Iris pigment epithelial cell (primary cell): ENCODE results near the gene ACAT1.
A peak's percentile ranks its signal among the peaks of the same experiment; 100 is the strongest.
"Not testable (repeated sequence)": the region's sequence is repeated elsewhere in the genome, so short reads cannot be mapped to it uniquely, and the experiment has no call there.

Source experiments
- DNase-seq: peaks from one replicate; pipeline ENCODE4 v3.0.0-alpha.2; 2011; ENCODE audit warnings: low read depth

The ACAT1 gene

DNA sequence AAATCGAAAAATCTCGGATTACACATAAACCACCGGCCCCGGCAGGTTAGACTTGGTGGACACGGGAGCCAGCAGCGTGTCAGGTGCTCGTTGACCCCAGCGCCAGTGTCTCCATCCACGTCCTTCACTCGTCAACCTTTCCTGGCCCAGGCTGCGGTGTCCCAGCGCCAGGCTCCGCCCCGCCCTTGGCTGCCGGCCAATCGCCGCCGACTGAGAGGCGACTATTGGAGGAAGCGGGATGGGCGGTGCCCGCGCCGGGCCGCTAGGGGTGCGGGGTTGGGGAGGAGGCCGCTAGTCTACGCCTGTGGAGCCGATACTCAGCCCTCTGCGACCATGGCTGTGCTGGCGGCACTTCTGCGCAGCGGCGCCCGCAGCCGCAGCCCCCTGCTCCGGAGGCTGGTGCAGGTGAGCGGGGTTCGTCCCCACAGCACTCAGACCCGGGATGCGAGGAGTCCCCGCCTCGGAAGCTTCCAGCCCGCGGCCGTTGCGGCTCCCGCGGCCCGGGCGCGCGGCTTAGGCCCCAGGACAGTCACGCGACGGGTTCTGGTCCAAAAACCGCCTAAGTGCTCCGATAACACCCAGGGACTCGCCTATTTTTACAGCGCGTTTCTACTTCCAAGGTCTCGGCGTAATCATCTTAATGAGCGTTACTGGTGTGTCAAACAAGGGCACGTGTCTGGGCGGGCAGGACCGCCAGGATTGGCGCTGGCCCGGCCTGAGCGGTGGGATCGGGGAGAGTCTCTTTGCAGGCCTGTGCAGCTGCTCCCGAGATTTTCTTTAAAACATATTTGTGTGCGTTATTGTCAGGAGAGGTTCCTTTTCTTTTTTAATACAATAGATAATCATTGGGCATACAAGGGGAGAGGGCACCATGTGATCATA lies at the start of gene ACAT1:
ACAT1 (plus strand) TSS at position 294 of the 882 bp plus-strand sequence; CDS start at position 334, 40 bp downstream.
- peak; percentile 88 for DNase-seq

DNA sequence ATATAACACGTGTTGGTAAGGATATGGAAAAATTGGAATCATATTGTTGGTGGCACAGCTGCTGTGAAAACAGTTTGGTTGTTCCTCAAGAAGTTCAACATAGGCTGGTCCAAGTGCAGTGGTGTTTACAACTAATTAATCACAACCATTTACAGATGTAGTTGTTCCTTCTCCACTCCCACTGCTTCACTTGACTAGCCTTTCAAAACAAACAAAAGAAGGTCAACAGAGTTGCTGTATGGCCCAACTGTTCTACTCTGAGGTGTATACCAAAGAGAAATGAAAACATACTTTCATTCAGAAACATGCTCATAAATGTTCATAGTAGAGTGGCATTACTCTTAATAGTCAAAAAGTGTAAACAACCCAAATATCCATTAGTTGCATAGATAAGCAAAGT lies 36.6 kb upstream of the ACAT1 start:
- no peak for DNase-seq

DNA sequence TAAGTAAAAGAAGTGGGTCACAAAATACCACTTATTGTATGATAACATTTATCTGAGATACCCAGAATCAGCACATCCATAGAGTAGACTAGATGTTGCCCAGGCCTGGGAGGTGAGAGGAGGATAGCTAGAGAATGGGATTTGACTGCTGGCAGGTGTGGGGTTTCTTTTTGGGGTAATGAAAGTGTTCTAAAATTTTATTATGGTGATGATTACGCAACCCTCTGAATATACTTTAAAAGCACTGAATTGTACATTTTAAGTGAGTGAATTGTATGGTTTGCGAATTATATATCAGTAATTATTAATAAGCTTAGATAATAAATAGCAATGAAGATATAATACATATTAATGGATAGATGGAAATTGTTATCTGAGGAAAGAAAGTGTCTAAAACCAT lies 35.7 kb upstream of the ACAT1 start:
- no peak for DNase-seq

- DNase-seq: no peak
Measured at GRCh38 chr11:108092134-108092533, 29.2 kb upstream of the ACAT1 start.

- peak; percentile 78 for DNase-seq
Measured at GRCh38 chr11:108093128-108093904, 28.1 kb upstream of the ACAT1 start.

- no peak for DNase-seq
Measured at GRCh38 chr11:108097179-108097578, 24.2 kb upstream of the ACAT1 start.

DNA sequence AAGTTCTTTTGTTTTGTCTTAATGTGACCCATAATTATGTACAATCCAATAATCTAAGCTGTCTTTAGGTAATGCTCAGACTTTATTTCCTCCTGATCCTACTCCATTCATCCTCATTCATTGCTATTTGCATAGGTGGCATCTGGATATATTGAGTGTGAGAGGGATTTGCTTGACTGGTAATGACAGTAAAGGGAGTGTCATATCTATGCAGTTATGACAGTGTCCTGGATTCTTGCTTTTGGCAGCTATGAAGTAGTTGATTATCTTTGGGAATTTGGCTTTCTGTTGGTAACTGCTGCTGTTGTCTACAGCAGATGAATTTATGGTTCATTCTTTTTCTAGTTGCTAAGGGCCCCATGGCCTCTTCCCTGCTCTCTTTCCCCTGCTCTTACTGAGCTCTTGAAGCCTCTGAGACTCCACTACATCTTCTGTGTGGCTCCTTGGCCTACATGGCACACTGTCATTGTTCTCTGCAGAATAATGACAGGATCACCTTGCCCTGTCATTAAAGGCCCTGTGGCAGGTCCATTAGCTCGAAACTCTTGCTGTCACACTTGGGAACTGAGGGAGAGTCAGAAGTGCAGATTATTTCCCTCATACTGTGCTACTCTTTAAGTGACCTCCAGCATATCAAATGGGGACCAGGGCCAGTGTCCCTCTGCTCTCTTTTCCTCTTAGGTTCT lies 20.1 kb upstream of the ACAT1 start:
- no peak for DNase-seq

GRCh38 chr11:108111126-108111525 lies 10.2 kb upstream of the ACAT1 start:
- no peak for DNase-seq

DNA sequence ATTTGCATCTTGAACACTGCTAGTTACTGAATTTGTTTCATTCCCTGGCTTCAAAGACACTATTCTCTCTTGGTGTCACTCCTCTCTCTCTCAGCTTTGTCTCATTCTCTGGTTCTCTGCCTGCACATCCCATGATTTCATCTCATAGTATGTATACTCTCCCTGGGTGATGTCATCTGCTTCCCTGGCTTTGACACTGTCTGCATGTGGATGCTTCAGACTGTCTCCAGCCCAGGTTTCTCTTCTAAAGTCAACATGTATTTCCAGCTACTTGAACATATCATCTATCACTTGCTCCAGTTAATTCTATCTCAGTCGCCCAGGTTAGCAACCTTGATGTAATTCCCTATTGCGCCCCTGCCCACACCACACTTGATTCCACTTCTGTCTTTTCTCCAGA lies 9.3 kb upstream of the ACAT1 start:
- peak; percentile 26 for DNase-seq

- DNase-seq: peak; percentile 91
Measured at GRCh38 chr11:108115500-108116140, 5.7 kb upstream of the ACAT1 start.

DNA sequence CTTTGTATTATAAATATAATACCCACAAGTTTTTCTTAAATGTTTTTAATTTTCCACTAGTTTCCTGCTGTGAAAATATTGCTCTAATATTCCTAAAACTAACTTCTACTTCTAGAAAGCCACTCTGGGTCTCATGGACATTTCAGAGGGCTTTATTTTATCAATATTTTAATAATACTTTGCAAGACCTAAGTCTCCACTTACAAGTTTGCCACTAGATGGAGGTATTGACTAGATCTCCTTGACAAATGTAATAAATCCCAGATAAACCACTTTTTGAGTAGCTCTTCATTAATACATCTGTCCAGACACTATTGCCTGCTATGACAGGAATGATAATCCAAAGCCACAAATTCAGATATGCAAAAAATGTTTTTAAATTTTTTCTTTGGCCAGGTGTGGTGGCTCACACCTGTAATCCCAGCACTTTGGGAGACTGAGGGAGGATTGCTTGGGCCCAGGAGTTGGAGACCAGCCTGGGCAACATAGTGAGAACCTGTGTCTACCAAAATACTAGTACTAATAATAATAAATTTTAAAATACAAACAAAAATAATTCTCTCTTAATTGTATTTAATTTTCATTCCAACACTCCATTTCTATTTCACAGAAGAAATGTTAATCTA lies 3.5 kb upstream of the ACAT1 start:
- peak; percentile 75 for DNase-seq

GRCh38 chr11:108120936-108121273 lies 462 bp upstream of the ACAT1 start:
- DNase-seq: not testable (repeated sequence)

- peak; percentile 53 for DNase-seq
Measured at GRCh38 chr11:108122166-108122628, 830 bp downstream of the ACAT1 start.

DNA sequence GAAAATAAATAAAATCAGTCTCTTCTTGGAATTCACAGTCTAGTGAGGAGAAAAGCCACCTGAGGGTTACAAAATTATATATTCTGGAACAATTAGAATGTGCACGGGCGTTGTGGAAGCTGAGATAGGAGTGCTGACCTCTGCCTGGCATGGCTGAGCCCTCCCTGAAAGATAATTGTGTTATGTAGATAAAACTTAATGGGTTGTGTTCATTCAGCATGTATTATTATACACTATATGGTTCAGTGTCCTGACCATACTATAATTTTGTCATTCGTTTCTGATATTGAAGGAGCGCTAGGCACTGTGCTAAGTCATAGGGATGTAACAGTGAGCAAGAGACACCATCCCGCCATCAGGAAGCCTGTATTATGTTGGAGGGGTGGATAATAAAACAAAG lies 3.7 kb downstream of the ACAT1 start:
- DNase-seq: no peak

DNA sequence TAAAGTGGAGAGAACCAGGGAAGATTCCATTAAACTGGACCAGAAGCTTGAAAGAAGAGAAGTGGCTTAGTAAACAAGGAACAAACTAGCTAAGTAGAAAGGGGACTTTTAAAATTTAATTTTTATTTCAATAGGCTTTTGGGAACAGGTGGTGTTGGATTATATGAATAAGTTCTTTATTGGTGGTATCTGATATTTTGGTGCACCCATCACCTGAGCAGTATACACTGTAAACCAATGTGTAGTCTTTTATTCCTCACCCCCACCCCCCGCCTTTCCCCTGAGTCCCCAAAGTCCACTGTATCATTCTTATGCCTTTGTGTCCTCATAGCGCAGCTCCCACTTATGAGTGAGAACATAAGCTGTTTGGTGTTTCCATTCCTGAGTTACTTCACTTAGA lies 7.4 kb downstream of the ACAT1 start:
- no peak for DNase-seq

- peak; percentile 60 for DNase-seq
Measured at GRCh38 chr11:108131993-108132392, 10.6 kb downstream of the ACAT1 start.

- DNase-seq: not testable (repeated sequence)
Measured at GRCh38 chr11:108132993-108133538, 11.7 kb downstream of the ACAT1 start.

DNA sequence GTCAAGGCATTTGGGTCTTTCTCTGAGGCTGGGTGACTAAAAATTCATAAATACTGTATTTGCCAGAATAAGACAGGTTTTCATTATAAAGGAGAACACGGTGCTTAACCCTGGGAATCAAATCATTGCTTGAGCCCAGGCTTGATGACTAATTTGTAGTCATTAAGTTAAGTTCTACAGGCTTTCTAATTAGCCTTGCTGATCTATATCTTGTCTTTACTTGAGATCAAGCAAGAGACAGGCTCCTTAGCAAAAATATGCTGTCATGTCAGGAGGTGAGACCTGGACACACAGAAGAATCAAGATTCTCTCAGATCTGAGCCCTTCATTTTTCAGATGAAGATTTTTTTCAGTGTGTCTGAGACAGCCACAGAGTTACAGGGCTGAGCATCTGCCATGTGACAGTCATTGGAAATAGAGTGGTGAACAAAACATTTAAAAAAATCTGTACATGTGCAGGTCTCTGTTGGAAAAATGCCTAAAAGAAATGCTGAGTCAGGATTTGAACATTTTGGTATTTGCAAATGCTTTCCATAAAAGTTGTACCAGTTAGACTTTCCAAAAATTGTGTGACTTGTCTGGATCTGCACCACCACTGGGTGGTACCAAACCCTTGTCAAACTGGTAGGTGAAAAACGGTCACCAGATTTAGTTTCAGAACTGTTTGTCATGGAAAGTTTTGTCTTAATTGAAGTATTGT lies 14.6 kb downstream of the ACAT1 start:
- peak; percentile 41 for DNase-seq

DNA sequence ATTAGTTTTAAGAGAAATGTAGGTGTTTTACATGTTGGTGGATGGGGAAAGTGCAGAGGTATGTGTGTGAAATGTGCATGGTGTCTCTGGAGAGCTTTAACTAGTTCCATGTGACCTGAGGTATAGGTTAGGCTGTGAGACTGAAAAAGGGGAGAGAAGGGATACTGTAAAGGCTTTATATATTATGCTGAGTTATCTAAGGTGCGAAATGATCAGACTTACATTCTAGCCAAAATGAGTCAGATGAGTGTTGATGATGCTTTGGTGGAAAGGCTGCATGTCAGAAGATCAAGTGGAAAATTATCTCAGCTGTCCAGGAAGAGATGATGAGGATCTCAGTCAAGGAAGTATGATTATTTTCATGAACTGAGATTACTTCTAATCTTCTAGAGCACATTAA lies 15.8 kb downstream of the ACAT1 start:
- DNase-seq: no peak

- DNase-seq: no peak
Measured at GRCh38 chr11:108142304-108142703, 20.9 kb downstream of the ACAT1 start.

- no peak for DNase-seq
Measured at GRCh38 chr11:108144615-108145014, 23.2 kb downstream of the ACAT1 start.
